GM19328 (cell line): ENCODE measurements around the gene WDR6.
"Not testable (repeated sequence)": the region's sequence is repeated elsewhere in the genome, so short reads cannot be mapped to it uniquely, and the experiment has no call there.

ENCODE experiments used
- ATAC-seq: cut with Tn5 transposase; IDR thresholded peaks from one replicate; pipeline ENCODE4 v1.9.1; 2021; ENCODE audit warnings: mild to moderate bottlenecking, moderate library complexity; ENCODE audit not compliant: unreplicated experiment

Gene WDR6

DNA sequence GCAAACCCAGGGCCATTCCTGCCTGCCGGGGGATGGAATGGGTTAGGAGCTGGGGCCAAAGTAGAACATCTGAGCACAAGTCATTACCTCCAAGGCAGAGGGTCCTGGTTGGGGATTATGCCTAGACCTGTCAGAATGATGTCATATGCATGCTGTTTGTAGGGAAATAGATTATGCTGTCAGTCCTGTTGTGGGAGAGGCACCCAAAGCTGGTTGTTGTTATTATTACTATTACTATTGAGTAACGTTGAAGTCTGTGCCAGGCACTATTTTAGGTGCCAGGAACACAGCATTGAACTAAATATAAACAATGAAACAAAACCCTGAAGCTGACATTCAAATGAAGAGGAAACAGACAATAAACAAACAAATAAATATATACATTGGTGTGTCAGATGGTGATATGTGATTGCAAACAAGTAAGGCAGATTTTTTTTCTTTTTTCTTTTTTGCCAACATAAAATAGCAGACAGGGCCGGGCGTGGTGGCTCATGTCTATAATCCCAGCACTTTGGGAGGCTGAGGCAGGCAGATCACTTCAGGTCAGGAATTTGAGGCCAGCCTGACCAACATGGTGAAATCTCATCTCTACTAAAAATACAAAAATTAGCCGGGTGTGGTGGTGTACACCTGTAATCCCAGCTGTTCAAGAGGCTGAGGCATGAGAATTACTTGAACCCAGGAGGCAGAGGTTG is 15.2 kb upstream of the WDR6 start:
- no peak for ATAC-seq

GRCh38 chr3:48993834-48994233 is 13.4 kb upstream of the WDR6 start:
- ATAC-seq, result no peak

- ATAC-seq, result no peak
These were observed 10.6 kb upstream of the WDR6 start for GRCh38 chr3:48996640-48997039.

DNA sequence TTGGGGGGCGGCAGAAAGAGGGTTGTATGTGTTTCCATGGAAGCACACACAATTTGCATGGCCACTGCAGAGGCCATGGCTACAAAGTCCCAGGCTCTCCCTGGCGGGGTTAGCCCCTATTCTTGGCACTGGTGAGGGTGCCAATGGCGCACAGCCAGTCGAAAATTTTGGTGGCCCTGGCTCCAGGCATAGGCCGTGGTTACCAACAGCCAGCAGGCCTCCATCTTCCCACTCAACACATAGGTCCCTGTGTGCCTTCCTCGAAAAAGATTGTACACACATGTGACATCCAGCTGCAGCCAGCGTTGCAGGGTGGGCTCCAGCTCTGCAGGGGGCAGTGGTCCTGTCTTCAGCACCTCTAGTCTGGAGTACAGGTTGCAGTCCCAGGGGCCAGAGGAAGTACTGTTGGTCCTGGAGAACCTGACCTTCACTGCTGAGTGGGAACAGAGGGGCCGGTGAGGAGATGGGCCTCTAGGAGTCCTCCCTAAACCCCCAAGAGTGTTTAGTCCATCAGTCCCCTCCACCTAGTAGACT is 10.0 kb upstream of the WDR6 start:
- no peak for ATAC-seq

DNA sequence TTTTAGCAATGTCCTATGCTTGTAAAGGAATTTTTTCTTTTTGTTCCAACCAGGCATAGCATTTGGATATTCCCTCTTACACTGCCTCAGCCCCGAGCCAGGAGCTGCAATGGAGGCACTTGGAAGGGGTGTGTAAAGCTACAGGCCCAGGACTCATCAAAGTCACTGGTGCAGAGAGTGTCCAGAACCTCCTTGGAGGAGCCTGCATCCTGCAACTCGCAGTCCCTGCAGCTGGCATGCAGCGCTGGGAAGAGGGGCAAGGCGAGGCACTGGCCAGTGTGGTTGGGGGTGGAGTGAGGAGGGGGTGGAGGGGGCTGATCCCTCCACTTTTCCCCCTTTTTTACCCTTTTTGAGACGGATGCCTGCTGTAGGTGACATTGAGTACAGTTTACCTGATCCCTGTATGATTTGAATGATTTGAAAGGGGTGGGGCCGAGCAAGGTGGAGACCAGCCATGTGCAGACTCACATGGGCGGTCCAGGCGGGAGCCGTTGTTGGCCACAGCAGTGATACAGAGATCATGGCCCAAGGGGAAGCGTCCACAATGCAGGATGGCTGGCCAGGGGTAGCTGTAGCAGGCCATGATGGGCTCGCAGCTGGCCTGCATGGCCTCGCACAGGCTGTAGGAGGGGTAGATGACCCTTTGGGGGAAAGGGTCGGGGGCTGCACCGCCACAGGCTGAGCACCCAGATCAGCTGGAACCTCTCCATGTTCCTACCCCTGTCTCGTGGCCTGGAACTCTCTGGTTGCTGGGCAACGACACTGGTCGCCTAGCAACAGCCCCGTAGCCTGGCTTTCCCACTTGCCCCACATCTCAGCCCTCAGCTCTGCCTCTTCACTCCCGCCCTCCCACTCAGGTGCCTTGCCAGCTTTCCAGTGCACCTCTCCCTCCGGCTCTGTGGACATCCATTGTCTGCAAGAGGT is 9.2 kb upstream of the WDR6 start:
- ATAC-seq, result no peak

DNA sequence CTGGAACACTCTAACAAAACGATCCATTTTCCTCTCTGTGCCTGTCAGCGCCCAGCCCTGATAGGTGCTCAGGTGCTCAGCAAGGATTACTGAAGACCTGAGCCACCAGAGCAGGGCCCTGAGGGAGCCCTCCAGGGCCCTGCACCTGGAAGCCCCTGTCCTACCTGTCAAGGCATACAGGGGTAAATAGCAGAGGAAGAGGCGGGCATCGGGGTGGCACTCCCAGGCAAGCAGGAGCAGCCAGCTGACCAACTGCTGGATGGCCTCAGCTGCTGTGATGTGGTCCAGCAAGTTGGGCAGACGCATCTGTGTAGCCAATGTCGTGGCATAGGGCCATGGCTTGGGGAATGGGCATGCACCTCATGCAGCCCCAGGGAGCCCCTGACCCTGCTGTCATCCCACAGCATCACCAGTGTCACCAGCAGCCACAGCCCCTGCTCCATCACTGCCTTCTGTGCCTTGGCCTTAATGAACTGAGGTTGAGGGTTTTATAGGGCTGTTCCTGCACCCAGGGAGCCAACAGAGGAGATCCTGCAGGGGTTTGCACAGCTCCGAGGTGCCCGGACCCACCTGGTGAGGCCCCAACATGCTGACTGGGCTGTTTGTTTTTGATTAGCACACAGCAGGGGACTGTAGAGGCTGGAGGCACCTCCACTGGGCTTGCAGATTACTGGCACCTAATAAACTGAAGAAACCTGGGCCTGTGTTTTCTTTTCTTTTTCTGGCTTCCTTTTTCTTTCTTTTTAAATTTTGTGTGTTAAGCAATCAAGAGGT is 7.9 kb upstream of the WDR6 start:
- ATAC-seq, result no peak

DNA sequence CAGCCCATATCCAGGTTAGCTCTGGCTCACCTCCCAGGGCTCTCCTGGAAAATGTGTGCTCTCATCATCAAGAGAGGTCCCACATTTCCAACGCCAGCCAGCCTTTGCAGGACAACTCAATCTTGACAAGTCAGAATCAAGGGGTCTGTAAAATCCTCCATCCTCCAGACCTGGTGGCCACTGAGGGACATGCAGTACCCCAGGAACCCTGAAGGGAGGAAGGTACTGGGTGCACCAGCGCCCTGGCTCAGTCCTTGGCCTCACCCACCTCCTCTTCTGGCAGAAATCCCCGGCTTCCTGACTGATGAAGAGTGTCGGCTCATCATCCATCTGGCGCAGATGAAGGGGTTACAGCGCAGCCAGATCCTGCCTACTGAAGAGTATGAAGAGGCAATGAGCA is 6.0 kb upstream of the WDR6 start:
- ATAC-seq, result no peak

DNA sequence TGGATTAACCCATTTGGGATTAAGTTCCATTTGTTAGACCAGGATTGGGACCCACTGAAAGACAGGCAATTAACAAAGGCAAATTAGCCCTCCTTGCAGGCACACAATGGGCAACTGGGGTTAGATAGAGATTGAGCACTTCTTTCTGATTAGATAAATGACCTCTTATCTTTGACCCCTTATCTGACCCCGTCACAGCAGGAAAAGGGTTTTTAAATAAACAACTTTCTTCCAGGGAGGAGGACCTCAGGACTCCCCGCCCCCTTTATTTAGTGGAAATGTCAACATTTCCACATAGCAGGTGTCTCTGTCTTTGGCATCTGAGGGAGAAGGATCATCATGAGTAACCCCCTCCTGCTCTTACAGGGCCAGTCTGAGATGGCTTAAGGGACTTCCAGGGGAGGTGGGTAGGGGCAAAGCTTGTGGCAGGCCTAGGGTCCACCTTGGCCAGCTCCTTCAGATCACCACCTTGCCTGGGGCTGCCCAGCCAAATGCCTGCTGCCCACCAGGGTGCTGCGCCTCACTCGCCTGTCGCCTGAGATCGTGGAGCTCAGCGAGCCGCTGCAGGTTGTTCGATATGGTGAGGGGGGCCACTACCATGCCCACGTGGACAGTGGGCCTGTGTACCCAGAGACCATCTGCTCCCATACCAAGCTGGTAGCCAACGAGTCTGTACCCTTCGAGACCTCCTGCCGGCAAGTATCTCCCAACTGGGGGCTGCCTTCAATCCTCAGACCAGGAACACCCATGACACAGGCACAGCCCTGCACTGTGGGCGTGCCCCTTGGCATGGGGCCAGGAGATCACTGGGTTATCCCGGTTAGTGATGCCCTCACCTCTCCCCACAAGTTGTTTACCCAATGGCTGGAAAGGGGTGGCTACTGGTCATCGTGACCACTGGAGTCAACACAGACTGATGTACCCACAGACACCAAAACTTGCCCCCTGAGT is 2.6 kb upstream of the WDR6 start:
- ATAC-seq, result no peak

- ATAC-seq, result no peak
These were observed 1.9 kb upstream of the WDR6 start for GRCh38 chr3:49005303-49005680.

DNA sequence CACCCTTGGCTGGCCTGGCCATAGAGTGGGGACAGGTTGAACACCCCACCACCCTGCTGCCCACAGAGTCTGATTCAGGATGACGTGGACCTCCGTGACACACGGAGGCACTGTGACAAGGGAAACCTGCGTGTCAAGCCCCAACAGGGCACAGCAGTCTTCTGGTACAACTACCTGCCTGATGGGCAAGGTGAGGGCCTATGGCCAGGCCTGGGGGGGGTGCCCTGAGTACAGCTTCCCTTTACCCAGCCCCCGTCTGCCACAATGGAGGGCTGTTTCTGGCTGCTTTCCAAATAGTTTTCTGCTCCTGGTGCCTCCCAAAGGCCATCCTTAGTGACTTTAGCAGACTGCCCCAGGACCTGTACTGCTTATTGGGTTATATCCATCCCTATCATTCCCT is 1.2 kb upstream of the WDR6 start:
- no peak for ATAC-seq

DNA sequence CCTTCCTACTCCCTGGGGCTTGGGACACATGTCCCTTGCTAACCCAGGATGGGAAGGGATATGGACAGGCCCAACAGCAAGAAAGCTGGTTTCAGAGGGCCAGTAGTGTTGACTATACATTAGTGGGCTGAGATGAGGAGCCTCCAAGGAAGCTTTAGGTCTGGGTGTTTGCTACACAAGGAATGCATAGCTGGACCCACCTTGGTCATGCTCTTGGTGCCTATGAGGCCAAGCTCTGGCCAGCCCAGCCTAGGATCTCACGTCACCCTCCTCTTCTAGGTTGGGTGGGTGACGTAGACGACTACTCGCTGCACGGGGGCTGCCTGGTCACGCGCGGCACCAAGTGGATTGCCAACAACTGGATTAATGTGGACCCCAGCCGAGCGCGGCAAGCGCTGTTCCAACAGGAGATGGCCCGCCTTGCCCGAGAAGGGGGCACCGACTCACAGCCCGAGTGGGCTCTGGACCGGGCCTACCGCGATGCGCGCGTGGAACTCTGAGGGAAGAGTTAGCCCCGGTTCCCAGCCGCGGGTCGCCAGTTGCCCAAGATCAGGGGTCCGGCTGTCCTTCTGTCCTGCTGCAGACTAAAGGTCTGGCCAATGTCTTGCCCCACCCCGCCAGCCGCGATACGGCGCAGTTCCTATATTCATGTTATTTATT is 653 bp upstream of the WDR6 start:
- ATAC-seq, result peak; percentile 10

DNA sequence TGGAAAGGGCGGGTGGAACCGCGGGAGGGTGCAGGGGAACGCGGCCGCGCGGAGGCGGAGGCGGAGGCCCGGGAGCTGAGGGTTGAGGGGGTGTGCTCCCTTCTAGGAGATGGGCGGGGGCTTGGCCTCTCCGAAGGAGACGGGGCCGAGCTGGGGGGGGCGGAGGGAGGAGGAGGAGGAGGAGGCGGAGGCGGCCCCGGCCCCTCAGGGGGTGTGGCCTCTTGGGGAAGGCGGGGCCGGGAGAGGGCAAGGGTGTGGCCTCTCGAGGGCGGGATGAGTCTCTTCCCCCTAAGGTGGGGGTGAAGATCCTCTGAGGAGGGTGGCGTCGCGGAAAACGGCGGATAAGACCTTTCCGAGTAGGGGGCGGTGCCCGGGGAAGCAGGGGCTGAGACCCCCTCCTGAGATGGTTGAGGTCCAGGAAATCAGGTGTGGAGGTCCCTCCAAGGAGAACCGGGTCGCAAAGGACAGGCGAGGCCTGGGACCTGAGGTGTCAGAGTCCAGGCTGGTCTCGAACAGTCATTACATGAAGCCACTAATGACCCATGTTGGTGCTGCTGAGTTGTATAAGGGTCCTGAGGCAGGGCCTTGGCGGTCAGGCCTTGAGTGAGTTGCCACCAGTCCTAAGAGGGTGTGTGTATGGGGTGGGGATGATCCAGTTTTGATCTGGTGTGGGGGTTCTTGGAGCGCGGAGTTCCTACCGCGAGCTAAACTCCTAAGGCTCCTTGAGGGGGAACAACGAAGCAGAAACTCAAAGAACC is 759 bp downstream of the WDR6 start:
- ATAC-seq, result peak; percentile 40

DNA sequence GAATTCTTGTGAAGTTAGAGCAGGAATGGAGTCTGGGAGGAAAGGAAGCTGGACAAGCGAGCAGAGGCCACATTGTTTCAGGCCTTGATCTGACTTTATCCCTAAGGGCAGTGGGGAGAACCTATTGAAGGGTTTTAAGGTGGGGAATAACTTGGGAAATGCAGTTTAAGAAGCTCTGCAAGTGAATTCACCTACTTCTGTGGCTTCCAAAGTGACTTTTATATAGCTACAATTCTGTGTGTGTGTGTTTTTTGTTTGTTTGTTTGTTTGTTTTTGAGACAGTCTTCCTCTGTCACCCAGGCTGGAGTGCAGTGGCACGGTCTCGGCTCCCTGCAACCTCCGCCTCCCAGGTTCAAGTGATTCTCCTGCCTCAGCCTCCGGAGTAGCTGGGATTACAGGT is 1.4 kb downstream of the WDR6 start:
- ATAC-seq, result not testable (repeated sequence)

GRCh38 chr3:49009396-49009795 is 2.2 kb downstream of the WDR6 start:
- ATAC-seq, result no peak

DNA sequence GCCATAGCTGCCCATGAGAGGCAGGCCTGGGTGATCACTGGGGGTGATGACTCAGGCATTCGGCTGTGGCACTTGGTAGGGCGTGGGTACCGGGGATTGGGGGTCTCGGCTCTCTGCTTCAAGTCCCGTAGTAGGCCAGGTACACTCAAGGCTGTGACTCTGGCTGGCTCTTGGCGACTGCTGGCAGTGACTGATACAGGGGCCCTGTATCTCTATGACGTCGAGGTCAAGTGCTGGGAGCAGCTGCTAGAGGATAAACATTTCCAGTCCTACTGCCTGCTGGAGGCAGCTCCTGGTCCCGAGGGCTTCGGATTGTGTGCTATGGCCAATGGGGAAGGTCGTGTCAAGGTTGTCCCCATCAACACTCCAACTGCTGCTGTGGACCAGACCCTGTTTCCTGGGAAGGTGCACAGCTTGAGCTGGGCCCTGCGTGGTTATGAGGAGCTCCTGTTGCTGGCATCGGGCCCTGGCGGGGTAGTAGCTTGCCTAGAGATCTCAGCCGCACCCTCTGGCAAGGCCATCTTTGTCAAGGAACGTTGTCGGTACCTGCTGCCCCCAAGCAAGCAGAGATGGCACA is 5.3 kb downstream of the WDR6 start:
- no peak for ATAC-seq

DNA sequence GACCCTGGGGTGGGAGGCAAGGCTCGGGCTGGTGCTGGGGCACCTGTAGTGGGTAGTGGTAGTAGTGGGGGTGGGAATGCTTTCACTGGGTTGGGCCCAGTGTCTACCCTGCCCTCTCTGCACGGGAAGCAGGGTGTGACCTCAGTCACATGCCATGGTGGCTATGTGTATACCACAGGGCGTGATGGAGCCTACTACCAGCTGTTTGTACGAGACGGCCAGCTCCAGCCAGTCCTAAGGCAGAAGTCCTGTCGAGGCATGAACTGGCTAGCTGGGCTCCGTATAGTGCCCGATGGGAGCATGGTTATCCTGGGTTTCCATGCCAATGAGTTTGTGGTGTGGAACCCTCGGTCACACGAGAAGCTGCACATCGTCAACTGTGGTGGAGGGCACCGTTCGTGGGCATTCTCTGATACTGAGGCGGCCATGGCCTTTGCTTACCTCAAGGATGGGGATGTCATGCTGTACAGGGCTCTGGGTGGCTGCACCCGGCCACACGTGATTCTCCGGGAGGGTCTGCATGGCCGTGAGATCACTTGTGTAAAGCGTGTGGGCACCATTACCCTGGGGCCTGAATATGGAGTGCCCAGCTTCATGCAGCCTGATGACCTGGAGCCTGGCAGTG is 6.0 kb downstream of the WDR6 start:
- ATAC-seq, result no peak

- ATAC-seq, result no peak
These were observed 6.8 kb downstream of the WDR6 start for GRCh38 chr3:49013738-49014660.
